NCI-H446 (cell line): ENCODE data around the gene TRPM3.
"Not testable (repeated sequence)": the region's sequence is repeated elsewhere in the genome, so short reads cannot be mapped to it uniquely, and the experiment has no call there.

Source experiments
- DNase-seq, 2 experiments: peaks; one replicate each; lab custom pipeline; 2025; lab: John Stamatoyannopoulos, UW

Gene TRPM3

GRCh38 chr9:70658765-70659164, 462.7 kb downstream of the TRPM3 start:
- no peak for DNase-seq

GRCh38 chr9:70656281-70656680, 465.1 kb downstream of the TRPM3 start:
- DNase-seq = peak; percentile 16 to 59

- no peak for DNase-seq
These were observed 467.3 kb downstream of the TRPM3 start for GRCh38 chr9:70654144-70654543.

GRCh38 chr9:70644627-70645026, 476.8 kb downstream of the TRPM3 start:
- DNase-seq = not testable (repeated sequence)

- no peak for DNase-seq
These were observed 479.1 kb downstream of the TRPM3 start for GRCh38 chr9:70642341-70642740.

- no peak for DNase-seq
These were observed 479.8 kb downstream of the TRPM3 start for GRCh38 chr9:70641631-70642030.

- DNase-seq = no peak
These were observed 480.4 kb downstream of the TRPM3 start for GRCh38 chr9:70641031-70641430.

GRCh38 chr9:70639853-70640814, 481.3 kb downstream of the TRPM3 start:
- DNase-seq = peak in 1 of 2 experiments; percentile 49

- DNase-seq = peak in 1 of 2 experiments; percentile 6
These were observed 485.6 kb downstream of the TRPM3 start for GRCh38 chr9:70635790-70636189.

- DNase-seq = no peak
These were observed 486.7 kb downstream of the TRPM3 start for GRCh38 chr9:70634696-70635095.

GRCh38 chr9:70630971-70631370, 490.4 kb downstream of the TRPM3 start:
- DNase-seq = no peak

- DNase-seq = peak in 1 of 2 experiments; percentile 9
These were observed 492.2 kb downstream of the TRPM3 start for GRCh38 chr9:70629080-70629685.

GRCh38 chr9:70625078-70625477, 496.3 kb downstream of the TRPM3 start:
- no peak for DNase-seq

- peak in 1 of 2 experiments; percentile 11 for DNase-seq
These were observed 502.6 kb downstream of the TRPM3 start for GRCh38 chr9:70618784-70619183.

- no peak for DNase-seq
These were observed 504.2 kb downstream of the TRPM3 start for GRCh38 chr9:70617033-70617828.

- no peak for DNase-seq
These were observed 505.0 kb downstream of the TRPM3 start for GRCh38 chr9:70616228-70616990.

GRCh38 chr9:70615464-70616138, 505.8 kb downstream of the TRPM3 start:
- DNase-seq = no peak

- no peak for DNase-seq
These were observed 506.5 kb downstream of the TRPM3 start for GRCh38 chr9:70614786-70615463.

GRCh38 chr9:70613024-70613768, 508.2 kb downstream of the TRPM3 start:
- DNase-seq = no peak

- no peak for DNase-seq
These were observed 511.2 kb downstream of the TRPM3 start for GRCh38 chr9:70610287-70610644.
